HCT116 (cell line): Measurements from ENCODE around the gene CFAP77.

Source experiments
- CBX3 ChIP-seq: IDR thresholded peaks from 2 replicates; pipeline ENCODE4 v1.6.1; 2012; ENCODE audit warnings: low read depth
- EZH2 ChIP-seq: fragments of 200-600 bp; sonication (generic); IDR thresholded peaks from 2 replicates; pipeline ENCODE4 v1.6.1; 2017; ENCODE audit warnings: antibody characterized with exemption, mixed run types
- EZH2phosphoT487 ChIP-seq: fragments of 200-600 bp; IDR thresholded peaks from 2 replicates; pipeline ENCODE4 v1.6.1; 2018; ENCODE audit warnings: antibody characterized with exemption, borderline replicate concordance
- JUND ChIP-seq: IDR thresholded peaks from 2 replicates; pipeline ENCODE4 v1.6.1; 2012
- POLR2A ChIP-seq: IDR thresholded peaks from 2 replicates; pipeline ENCODE4 v1.7.0; 2011; ENCODE audit warnings: borderline replicate concordance; ENCODE audit not compliant: insufficient read depth, insufficient read length; ENCODE audit errors: extremely low read depth
- POLR2AphosphoS5 ChIP-seq: IDR thresholded peaks from 2 replicates; pipeline ENCODE4 v1.6.1; 2011; ENCODE audit warnings: mild to moderate bottlenecking, low read depth, low read length, moderate library complexity
- SP1 ChIP-seq: IDR thresholded peaks from 2 replicates; pipeline ENCODE4 v1.6.1; 2012; ENCODE audit warnings: low read depth
- SRF ChIP-seq: IDR thresholded peaks from 2 replicates; pipeline ENCODE4 v1.6.1; 2012; ENCODE audit warnings: low read depth
- ZFX ChIP-seq: fragments of 450-650 bp; IDR thresholded peaks from 2 replicates; pipeline ENCODE4 v1.6.1; 2017
- ZNF274 ChIP-seq: fragments of 200-500 bp; sonication (Bioruptor generic); IDR thresholded peaks from 2 replicates; pipeline ENCODE4 v1.6.1; 2014; ENCODE audit warnings: mild to moderate bottlenecking, low read depth, low read length, inconsistent platforms
- TF ChIP-seq, protein P1 (sequence below): IDR thresholded peaks from 2 replicates; pipeline ENCODE4 v1.6.1; 2012; ENCODE audit warnings: low read depth
- TF ChIP-seq, protein P2 (sequence below), 3 experiments: fragments of 200-600 bp in 1 of 3; sonication (generic) in 1 of 3; IDR thresholded peaks in 2 of 3; conservative IDR thresholded peaks in 1 of 3; 2 replicates each; pipeline ENCODE4 v1.5.1; 2012 to 2017; ENCODE audit warnings: low read depth in 2 of 3, low read length in 2 of 3, antibody characterized with exemption in 1 of 3, borderline replicate concordance in 1 of 3, control low read depth in 1 of 3, mild to moderate bottlenecking in 1 of 3, mixed read lengths in 1 of 3, mixed run types in 1 of 3, moderate library complexity in 1 of 3; ENCODE audit not compliant: insufficient read depth in 1 of 3

DNA sequence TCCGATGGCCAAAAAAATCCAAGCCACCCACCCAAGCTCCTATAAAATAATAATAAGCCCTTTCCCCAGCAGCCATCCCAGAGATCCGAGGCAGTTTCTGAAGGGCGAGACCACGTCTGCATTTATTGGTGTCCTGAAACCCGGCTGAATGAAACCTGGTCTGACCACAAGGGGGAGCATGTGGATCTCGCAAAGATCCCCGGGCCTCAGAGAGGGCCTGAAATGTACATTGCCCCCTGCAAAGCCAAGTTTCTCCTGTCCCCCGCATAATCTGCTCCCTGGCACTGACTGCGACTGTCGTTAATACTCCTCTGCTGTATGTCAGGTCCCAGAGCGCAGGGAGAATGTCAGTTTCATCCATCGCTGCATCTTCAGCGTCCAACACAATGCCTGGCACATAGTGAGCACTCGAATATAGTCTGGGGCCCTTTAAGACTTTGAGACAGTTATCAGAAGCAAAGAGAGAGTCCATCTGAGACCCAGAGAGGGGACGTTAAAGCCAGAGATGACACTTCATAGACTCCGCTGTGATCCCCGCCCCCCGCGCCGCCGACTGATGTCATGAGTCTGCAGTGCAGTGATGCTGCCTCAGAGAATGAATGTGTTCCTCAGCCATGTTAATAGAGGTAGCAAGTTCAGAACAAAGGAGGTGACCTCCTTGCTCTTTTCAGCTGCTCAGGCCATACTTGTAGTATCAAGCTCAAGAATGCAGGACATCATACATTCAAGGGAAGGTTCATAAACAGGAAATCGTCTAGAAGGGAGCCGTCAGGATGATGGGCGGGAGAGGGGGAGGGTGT, 97.9 kb downstream of the CFAP77 start:
- TF ChIP-seq, protein P1, sequence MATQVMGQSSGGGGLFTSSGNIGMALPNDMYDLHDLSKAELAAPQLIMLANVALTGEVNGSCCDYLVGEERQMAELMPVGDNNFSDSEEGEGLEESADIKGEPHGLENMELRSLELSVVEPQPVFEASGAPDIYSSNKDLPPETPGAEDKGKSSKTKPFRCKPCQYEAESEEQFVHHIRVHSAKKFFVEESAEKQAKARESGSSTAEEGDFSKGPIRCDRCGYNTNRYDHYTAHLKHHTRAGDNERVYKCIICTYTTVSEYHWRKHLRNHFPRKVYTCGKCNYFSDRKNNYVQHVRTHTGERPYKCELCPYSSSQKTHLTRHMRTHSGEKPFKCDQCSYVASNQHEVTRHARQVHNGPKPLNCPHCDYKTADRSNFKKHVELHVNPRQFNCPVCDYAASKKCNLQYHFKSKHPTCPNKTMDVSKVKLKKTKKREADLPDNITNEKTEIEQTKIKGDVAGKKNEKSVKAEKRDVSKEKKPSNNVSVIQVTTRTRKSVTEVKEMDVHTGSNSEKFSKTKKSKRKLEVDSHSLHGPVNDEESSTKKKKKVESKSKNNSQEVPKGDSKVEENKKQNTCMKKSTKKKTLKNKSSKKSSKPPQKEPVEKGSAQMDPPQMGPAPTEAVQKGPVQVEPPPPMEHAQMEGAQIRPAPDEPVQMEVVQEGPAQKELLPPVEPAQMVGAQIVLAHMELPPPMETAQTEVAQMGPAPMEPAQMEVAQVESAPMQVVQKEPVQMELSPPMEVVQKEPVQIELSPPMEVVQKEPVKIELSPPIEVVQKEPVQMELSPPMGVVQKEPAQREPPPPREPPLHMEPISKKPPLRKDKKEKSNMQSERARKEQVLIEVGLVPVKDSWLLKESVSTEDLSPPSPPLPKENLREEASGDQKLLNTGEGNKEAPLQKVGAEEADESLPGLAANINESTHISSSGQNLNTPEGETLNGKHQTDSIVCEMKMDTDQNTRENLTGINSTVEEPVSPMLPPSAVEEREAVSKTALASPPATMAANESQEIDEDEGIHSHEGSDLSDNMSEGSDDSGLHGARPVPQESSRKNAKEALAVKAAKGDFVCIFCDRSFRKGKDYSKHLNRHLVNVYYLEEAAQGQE = no peak
- TF ChIP-seq, protein P2, sequence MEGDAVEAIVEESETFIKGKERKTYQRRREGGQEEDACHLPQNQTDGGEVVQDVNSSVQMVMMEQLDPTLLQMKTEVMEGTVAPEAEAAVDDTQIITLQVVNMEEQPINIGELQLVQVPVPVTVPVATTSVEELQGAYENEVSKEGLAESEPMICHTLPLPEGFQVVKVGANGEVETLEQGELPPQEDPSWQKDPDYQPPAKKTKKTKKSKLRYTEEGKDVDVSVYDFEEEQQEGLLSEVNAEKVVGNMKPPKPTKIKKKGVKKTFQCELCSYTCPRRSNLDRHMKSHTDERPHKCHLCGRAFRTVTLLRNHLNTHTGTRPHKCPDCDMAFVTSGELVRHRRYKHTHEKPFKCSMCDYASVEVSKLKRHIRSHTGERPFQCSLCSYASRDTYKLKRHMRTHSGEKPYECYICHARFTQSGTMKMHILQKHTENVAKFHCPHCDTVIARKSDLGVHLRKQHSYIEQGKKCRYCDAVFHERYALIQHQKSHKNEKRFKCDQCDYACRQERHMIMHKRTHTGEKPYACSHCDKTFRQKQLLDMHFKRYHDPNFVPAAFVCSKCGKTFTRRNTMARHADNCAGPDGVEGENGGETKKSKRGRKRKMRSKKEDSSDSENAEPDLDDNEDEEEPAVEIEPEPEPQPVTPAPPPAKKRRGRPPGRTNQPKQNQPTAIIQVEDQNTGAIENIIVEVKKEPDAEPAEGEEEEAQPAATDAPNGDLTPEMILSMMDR (IDR thresholded peaks at IDR 0.05 in 2 of 3, conservative IDR thresholded peaks at IDR 0.05 in 1 of 3; ENCODE audit: borderline replicate concordance in 1 of 3, insufficient read depth in 1 of 3, low read depth in 2 of 3, low read length in 2 of 3) = peak; percentile 83 to 84 (median 84); a peak in 5 of 6 replicates
- TF ChIP-seq POLR2A (no peak), SP1 (no peak), POLR2AphosphoS5 (no peak), SRF (no peak), ZFX (no peak), CBX3 (no peak), JUND (no peak), EZH2phosphoT487 (no peak), EZH2 (no peak), ZNF274 (no peak)
